Tibial nerve (tissue), 3 donors: ENCODE measurements around the gene WNK4.

Experiments used
- CTCF ChIP-seq, 5 experiments: fragments of 200-600 bp in 3 of 5; fragments of 450-650 bp in 2 of 5; sonication (generic) in 3 of 5; IDR thresholded peaks; one replicate each; pipeline ENCODE4 v1.5.1; 2016 to 2019; ENCODE audit warnings: antibody characterized with exemption in 5 of 5, mild to moderate bottlenecking in 3 of 5, moderate library complexity in 2 of 5
- POLR2A ChIP-seq, 2 donors: fragments of 450-650 bp; IDR thresholded peaks; one replicate each; pipeline ENCODE4 v1.6.1; 2017; ENCODE audit warnings: antibody characterized with exemption in 2 of 2, mild to moderate bottlenecking in 2 of 2, moderate library complexity in 2 of 2

GRCh38 chr17:42773290-42774035 lies 6.9 kb upstream of the WNK4 start, which contains the start of gene VPS25:
- TF ChIP-seq CTCF (IDR thresholded peaks at IDR 0.05), result no peak
- TF ChIP-seq POLR2A (IDR thresholded peaks at IDR 0.05), result peak in 1 of 2 donors; percentile 51
